Activated CD4-positive, alpha-beta T cell treated with anti-CD3 and anti-CD28 coated beads, Interleukin-2, amount 50 U/mL, for 1 hour (primary cell): ENCODE results near the gene TOX3.

Experiments
- DNase-seq: peaks from one replicate; pipeline ENCODE4 v3.0.0-alpha.2; 2020

The TOX3 gene

GRCh38 chr16:52446080-52446479, 100.9 kb downstream of the TOX3 start:
- no peak for DNase-seq

- no peak for DNase-seq
Measured at GRCh38 chr16:52441886-52442285, 105.1 kb downstream of the TOX3 start.

GRCh38 chr16:52440248-52440647, 106.7 kb downstream of the TOX3 start:
- no peak for DNase-seq

GRCh38 chr16:52439750-52440149, 107.2 kb downstream of the TOX3 start:
- DNase-seq: no peak

GRCh38 chr16:52439171-52439701, 107.7 kb downstream of the TOX3 start:
- DNase-seq: no peak

GRCh38 chr16:52437277-52437670, 109.7 kb downstream of the TOX3 start:
- no peak for DNase-seq

- DNase-seq: no peak
Measured at GRCh38 chr16:52436339-52437276, 110.3 kb downstream of the TOX3 start.

GRCh38 chr16:52434224-52434623, 112.7 kb downstream of the TOX3 start:
- DNase-seq: no peak

- DNase-seq: no peak
Measured at GRCh38 chr16:52433643-52434042, 113.3 kb downstream of the TOX3 start.

- DNase-seq: no peak
Measured at GRCh38 chr16:52424591-52424990, 122.4 kb downstream of the TOX3 start.

- no peak for DNase-seq
Measured at GRCh38 chr16:52422307-52422706, 124.6 kb downstream of the TOX3 start.

GRCh38 chr16:52418201-52418600, 128.7 kb downstream of the TOX3 start:
- DNase-seq: no peak

GRCh38 chr16:52416888-52417287, 130.1 kb downstream of the TOX3 start:
- no peak for DNase-seq

GRCh38 chr16:52411011-52411410, 135.9 kb downstream of the TOX3 start:
- no peak for DNase-seq

- no peak for DNase-seq
Measured at GRCh38 chr16:52408191-52408845, 138.6 kb downstream of the TOX3 start.

- DNase-seq: no peak
Measured at GRCh38 chr16:52407778-52408177, 139.2 kb downstream of the TOX3 start.

- no peak for DNase-seq
Measured at GRCh38 chr16:52405441-52405840, 141.5 kb downstream of the TOX3 start.

GRCh38 chr16:52404546-52404945, 142.4 kb downstream of the TOX3 start:
- no peak for DNase-seq

GRCh38 chr16:52399116-52399515, 147.8 kb downstream of the TOX3 start:
- no peak for DNase-seq

- DNase-seq: no peak
Measured at GRCh38 chr16:52398491-52398960, 148.4 kb downstream of the TOX3 start.

- no peak for DNase-seq
Measured at GRCh38 chr16:52398021-52398420, 148.9 kb downstream of the TOX3 start.

- no peak for DNase-seq
Measured at GRCh38 chr16:52393448-52393847, 153.5 kb downstream of the TOX3 start.

- no peak for DNase-seq
Measured at GRCh38 chr16:52389045-52389444, 157.9 kb downstream of the TOX3 start.
